ENCODE measurements around the gene TMIGD1. TPM values are rescaled to one million over a fixed set of nuclear protein-coding genes. Genes with fewer than 3 reads are reported as not detected.

Gene TMIGD1
- total RNA-seq (2022) (not detected in 2 replicates), Bru-seq, nascent RNA (percentile 14 among the genes with signal in this experiment), BruChase-seq, experiment 1, labeled RNA remaining after a 2-hour chase (percentile 13 among the genes with signal in this experiment), BruChase-seq, experiment 2, labeled RNA remaining after a 6-hour chase (percentile 18 among the genes with signal in this experiment)
- long read RNA-seq, result 0 reads

- no peak within 1 kb of the TSS for H3K4me3 ChIP-seq (ENCODE audit: low read depth, low read length)
- H3K27me3 ChIP-seq (replicated peaks; ENCODE audit: control insufficient read depth, insufficient read depth, low read length), result no peaks in the 10 kb centered on the region
- peaks cover 45% of the 10 kb centered on the region for H3K4me1 Mint-ChIP-seq (ENCODE audit: low read depth, unreplicated experiment)
- peak within 1 kb of the TSS; percentile 3 for H3K27ac Mint-ChIP-seq (ENCODE audit: unreplicated experiment)
- POLR2A ChIA-PET, result no interaction called here
- no peak for DNase-seq
- CTCF ChIA-PET, result interaction anchor here (0.6 kb wide), 1 partner anchor 181 kb away, joined by 3 read pairs; no protein-coding TSS in a partner anchor
- no peaks in the 10 kb centered on the region for H3K27me3 Mint-ChIP-seq (ENCODE audit: insufficient read depth, unreplicated experiment)
- TF ChIP-seq, protein P1, sequence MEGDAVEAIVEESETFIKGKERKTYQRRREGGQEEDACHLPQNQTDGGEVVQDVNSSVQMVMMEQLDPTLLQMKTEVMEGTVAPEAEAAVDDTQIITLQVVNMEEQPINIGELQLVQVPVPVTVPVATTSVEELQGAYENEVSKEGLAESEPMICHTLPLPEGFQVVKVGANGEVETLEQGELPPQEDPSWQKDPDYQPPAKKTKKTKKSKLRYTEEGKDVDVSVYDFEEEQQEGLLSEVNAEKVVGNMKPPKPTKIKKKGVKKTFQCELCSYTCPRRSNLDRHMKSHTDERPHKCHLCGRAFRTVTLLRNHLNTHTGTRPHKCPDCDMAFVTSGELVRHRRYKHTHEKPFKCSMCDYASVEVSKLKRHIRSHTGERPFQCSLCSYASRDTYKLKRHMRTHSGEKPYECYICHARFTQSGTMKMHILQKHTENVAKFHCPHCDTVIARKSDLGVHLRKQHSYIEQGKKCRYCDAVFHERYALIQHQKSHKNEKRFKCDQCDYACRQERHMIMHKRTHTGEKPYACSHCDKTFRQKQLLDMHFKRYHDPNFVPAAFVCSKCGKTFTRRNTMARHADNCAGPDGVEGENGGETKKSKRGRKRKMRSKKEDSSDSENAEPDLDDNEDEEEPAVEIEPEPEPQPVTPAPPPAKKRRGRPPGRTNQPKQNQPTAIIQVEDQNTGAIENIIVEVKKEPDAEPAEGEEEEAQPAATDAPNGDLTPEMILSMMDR (IDR thresholded peaks at IDR 0.05; ENCODE audit: insufficient read depth in 1 of 2, low read depth in 1 of 2, low read length in 1 of 2, severe bottlenecking in 1 of 2, unreplicated experiment in 1 of 2), result no peak
- intact Hi-C loops (cut with micrococcal nuclease; ENCODE audit: unreplicated experiment), result no loop called here
- H3K4me3 Mint-ChIP-seq (ENCODE audit: unreplicated experiment), result no peak within 1 kb of the TSS
- no peaks in the 10 kb centered on the region for H3K36me3 Mint-ChIP-seq (ENCODE audit: insufficient read depth, unreplicated experiment)
- no peaks in the 10 kb centered on the region for H3K36me3 ChIP-seq (ENCODE audit: control insufficient read depth, insufficient read depth, low read length)
- peaks cover 45% of the 10 kb centered on the region for H3K4me1 ChIP-seq
- H3K9me3 Mint-ChIP-seq (ENCODE audit: unreplicated experiment), result no peaks in the 10 kb centered on the region
- no TSS peak for BruUV-seq (replicated peaks)
- no peaks in the 10 kb centered on the region for H3K9me3 ChIP-seq
These were observed at the start of gene TMIGD1 for GRCh38 chr17:30333503-30334360. TSS of gene TMIGD1 (minus strand) at chr17:30334057. CDS start at chr17:30332133, 1,924 bp downstream.

DNA sequence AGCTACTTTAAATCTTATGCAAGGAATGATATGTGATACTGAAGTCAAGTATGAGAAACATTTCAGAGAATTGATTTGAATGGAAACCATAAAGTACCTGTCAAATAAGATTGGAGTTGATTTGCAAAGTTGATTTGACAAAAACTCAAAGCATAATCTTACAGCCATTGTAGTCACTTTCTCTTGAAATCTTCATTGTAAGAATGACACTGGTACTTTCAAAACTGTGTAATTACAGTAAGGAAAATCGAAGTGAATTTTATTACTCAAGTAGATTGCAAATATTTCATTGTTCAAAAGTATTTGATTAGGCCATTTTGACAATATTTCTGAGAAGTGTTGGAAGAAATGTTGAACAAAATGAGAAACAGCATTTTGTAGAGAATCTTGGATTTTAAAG is 48.5 kb upstream of the TMIGD1 start:
- H3K4me3 Mint-ChIP-seq (ENCODE audit: unreplicated experiment), result no peak overlapping the region
- Histone ChIP-seq H3K4me1 (peaks cover 22% of the 10 kb centered on the region), H3K36me3 (ENCODE audit: control insufficient read depth, insufficient read depth, low read length) (no peaks in the 10 kb centered on the region), H3K4me3 (ENCODE audit: low read depth, low read length) (no peak overlapping the region), H3K27me3 (replicated peaks; ENCODE audit: control insufficient read depth, insufficient read depth, low read length) (no peaks in the 10 kb centered on the region), H3K9me3 (no peaks in the 10 kb centered on the region)
- ChIA-PET POLR2A (no interaction called here), CTCF (no interaction called here)
- H3K36me3 Mint-ChIP-seq (ENCODE audit: insufficient read depth, unreplicated experiment), result peaks cover 20% of the 10 kb centered on the region
- peak overlapping the region; percentile 36 for H3K27ac Mint-ChIP-seq (ENCODE audit: unreplicated experiment)
- DNase-seq, result no peak
- BruUV-seq (replicated peaks), result no TSS peak
- TF ChIP-seq, protein P1 (IDR thresholded peaks at IDR 0.05; ENCODE audit: insufficient read depth in 1 of 2, low read depth in 1 of 2, low read length in 1 of 2, severe bottlenecking in 1 of 2, unreplicated experiment in 1 of 2), result no peak
- intact Hi-C loops (cut with micrococcal nuclease; ENCODE audit: unreplicated experiment), result no loop called here
- no peaks in the 10 kb centered on the region for H3K9me3 Mint-ChIP-seq (ENCODE audit: unreplicated experiment)
- no peaks in the 10 kb centered on the region for H3K27me3 Mint-ChIP-seq (ENCODE audit: insufficient read depth, unreplicated experiment)
- H3K4me1 Mint-ChIP-seq (ENCODE audit: low read depth, unreplicated experiment), result peaks cover 24% of the 10 kb centered on the region

- no TSS peak for BruUV-seq (replicated peaks)
- ChIA-PET POLR2A (no interaction called here), CTCF (no interaction called here)
- H3K27me3 Mint-ChIP-seq (ENCODE audit: insufficient read depth, unreplicated experiment), result no peaks in the 10 kb centered on the region
- DNase-seq, result no peak
- no peak overlapping the region for H3K27ac Mint-ChIP-seq (ENCODE audit: unreplicated experiment)
- TF ChIP-seq, protein P1 (IDR thresholded peaks at IDR 0.05; ENCODE audit: insufficient read depth in 1 of 2, low read depth in 1 of 2, low read length in 1 of 2, severe bottlenecking in 1 of 2, unreplicated experiment in 1 of 2), result no peak
- H3K9me3 Mint-ChIP-seq (ENCODE audit: unreplicated experiment), result no peaks in the 10 kb centered on the region
- peaks cover 16% of the 10 kb centered on the region for H3K36me3 Mint-ChIP-seq (ENCODE audit: insufficient read depth, unreplicated experiment)
- Histone ChIP-seq H3K36me3 (ENCODE audit: control insufficient read depth, insufficient read depth, low read length) (no peaks in the 10 kb centered on the region), H3K9me3 (no peaks in the 10 kb centered on the region), H3K27me3 (replicated peaks; ENCODE audit: control insufficient read depth, insufficient read depth, low read length) (no peaks in the 10 kb centered on the region), H3K4me3 (ENCODE audit: low read depth, low read length) (0 out of 2 replicates have a peak overlapping the region, but pooled peaks have one; percentile 8), H3K4me1 (peaks cover 33% of the 10 kb centered on the region)
- intact Hi-C loops (cut with micrococcal nuclease; ENCODE audit: unreplicated experiment), result no loop called here
- peaks cover 34% of the 10 kb centered on the region for H3K4me1 Mint-ChIP-seq (ENCODE audit: low read depth, unreplicated experiment)
- H3K4me3 Mint-ChIP-seq (ENCODE audit: unreplicated experiment), result peak overlapping the region; percentile 88
These were observed 47.4 kb upstream of the TMIGD1 start for GRCh38 chr17:30381340-30381659.

All from Caco-2 (cell line).